Stimulated activated CD8-positive, alpha-beta memory T cell treated with anti-CD3 and anti-CD28 coated beads, Interleukin-15, amount 100 ng/mL, for 1 hour (primary cell): ENCODE data around the gene ASCC2.
"Not testable (repeated sequence)": the region's sequence is repeated elsewhere in the genome, so short reads cannot be mapped to it uniquely, and the experiment has no call there.

Experiments
- DNase-seq: peaks from one replicate; pipeline ENCODE4 v3.0.0-alpha.2; 2020; ENCODE audit warnings: low read depth

The ASCC2 gene

GRCh38 chr22:29754658-29755395, 83.2 kb downstream of the ASCC2 start:
- not testable (repeated sequence) for DNase-seq

- DNase-seq = no peak
Observed at GRCh38 chr22:29753808-29754657, 84.0 kb downstream of the ASCC2 start.

GRCh38 chr22:29751669-29752068, 86.4 kb downstream of the ASCC2 start:
- DNase-seq = no peak

GRCh38 chr22:29750559-29751538, 87.2 kb downstream of the ASCC2 start:
- no peak for DNase-seq

GRCh38 chr22:29750029-29750428, 88.0 kb downstream of the ASCC2 start:
- no peak for DNase-seq

- no peak for DNase-seq
Observed at GRCh38 chr22:29748248-29748893, 89.7 kb downstream of the ASCC2 start.

- DNase-seq = no peak
Observed at GRCh38 chr22:29747832-29748231, 90.2 kb downstream of the ASCC2 start.

- no peak for DNase-seq
Observed at GRCh38 chr22:29744902-29745301, 93.2 kb downstream of the ASCC2 start.

- no peak for DNase-seq
Observed at GRCh38 chr22:29742326-29742725, 95.7 kb downstream of the ASCC2 start.

- no peak for DNase-seq
Observed at GRCh38 chr22:29741926-29742325, 96.1 kb downstream of the ASCC2 start.

GRCh38 chr22:29740216-29740615, 97.9 kb downstream of the ASCC2 start:
- no peak for DNase-seq

- no peak for DNase-seq
Observed at GRCh38 chr22:29739346-29739875, 98.7 kb downstream of the ASCC2 start.
